NCI-H748 (cell line): ENCODE results near the gene CENPC.
"Not testable (repeated sequence)": the region's sequence is repeated elsewhere in the genome, so short reads cannot be mapped to it uniquely, and the experiment has no call there.

ENCODE experiments used
- DNase-seq: peaks from one replicate; lab custom pipeline; 2025; ENCODE audit not compliant: unreplicated experiment; lab: John Stamatoyannopoulos, UW

Gene CENPC

GRCh38 chr4:67545199-67546003 lies at the start of gene CENPC:
CENPC (minus strand) TSS chr4:67545503; CDS start chr4:67545355, 148 bp downstream.
- peak; percentile 97 for DNase-seq

- no peak for DNase-seq
Observed at GRCh38 chr4:67593741-67594175, 48.5 kb upstream of the CENPC start.

GRCh38 chr4:67587156-67587555 lies 41.9 kb upstream of the CENPC start:
- peak; percentile 8 for DNase-seq

GRCh38 chr4:67584496-67584895 lies 39.2 kb upstream of the CENPC start:
- DNase-seq, result no peak

- no peak for DNase-seq
Observed at GRCh38 chr4:67581913-67582312, 36.6 kb upstream of the CENPC start.

- no peak for DNase-seq
Observed at GRCh38 chr4:67581208-67581857, 36.0 kb upstream of the CENPC start.

- DNase-seq, result no peak
Observed at GRCh38 chr4:67580577-67580976, 35.3 kb upstream of the CENPC start.

- no peak for DNase-seq
Observed at GRCh38 chr4:67576538-67576937, 31.2 kb upstream of the CENPC start.

GRCh38 chr4:67576059-67576466 lies 30.8 kb upstream of the CENPC start:
- no peak for DNase-seq

GRCh38 chr4:67575232-67576058 lies 30.1 kb upstream of the CENPC start:
- DNase-seq, result peak; percentile 68

GRCh38 chr4:67573193-67573592 lies 27.9 kb upstream of the CENPC start:
- DNase-seq, result no peak

- DNase-seq, result no peak
Observed at GRCh38 chr4:67571975-67572374, 26.7 kb upstream of the CENPC start.

- DNase-seq, result no peak
Observed at GRCh38 chr4:67570537-67570936, 25.2 kb upstream of the CENPC start.

- DNase-seq, result no peak
Observed at GRCh38 chr4:67568820-67569219, 23.5 kb upstream of the CENPC start.

GRCh38 chr4:67566335-67566734 lies 21.0 kb upstream of the CENPC start:
- DNase-seq, result no peak

- no peak for DNase-seq
Observed at GRCh38 chr4:67565284-67565683, 20.0 kb upstream of the CENPC start.

- DNase-seq, result no peak
Observed at GRCh38 chr4:67558493-67558892, 13.2 kb upstream of the CENPC start, which contains the start of gene STAP1. STAP1 (plus strand) TSS chr4:67558727; CDS start chr4:67558810, 83 bp downstream.

- no peak for DNase-seq
Observed at GRCh38 chr4:67556436-67556835, 11.1 kb upstream of the CENPC start.

GRCh38 chr4:67555447-67555846 lies 10.1 kb upstream of the CENPC start:
- DNase-seq, result no peak

GRCh38 chr4:67554096-67554495 lies 8.8 kb upstream of the CENPC start:
- no peak for DNase-seq

- DNase-seq, result not testable (repeated sequence)
Observed at GRCh38 chr4:67552146-67552792, 7.0 kb upstream of the CENPC start.
